GM18907 (cell line): Measurements from ENCODE around the gene EML6.

Experiments
- ATAC-seq: cut with Tn5 transposase; IDR thresholded peaks from one replicate; pipeline ENCODE4 v1.9.1; 2021; ENCODE audit warnings: mild to moderate bottlenecking, moderate library complexity; ENCODE audit not compliant: unreplicated experiment

Gene EML6

DNA sequence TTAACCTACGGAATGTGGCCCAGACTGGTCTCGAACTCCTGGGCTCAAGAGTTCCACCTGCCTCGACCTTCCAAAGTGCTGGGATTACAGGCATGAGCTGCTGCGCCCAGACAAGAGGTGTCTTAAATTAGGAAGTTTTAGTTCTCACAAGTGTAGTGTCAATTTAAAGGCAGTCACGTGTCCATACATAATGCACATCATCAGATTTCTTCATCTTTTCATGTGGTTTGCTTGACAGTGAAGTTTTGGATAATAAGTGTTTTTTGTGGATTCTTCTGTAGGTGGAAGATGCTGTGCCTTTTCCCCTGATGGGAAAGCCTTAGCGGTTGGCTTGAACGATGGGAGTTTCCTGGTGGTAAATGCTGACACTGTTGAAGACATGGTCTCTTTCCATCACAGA is 179.3 kb downstream of the EML6 start:
- no peak for ATAC-seq

DNA sequence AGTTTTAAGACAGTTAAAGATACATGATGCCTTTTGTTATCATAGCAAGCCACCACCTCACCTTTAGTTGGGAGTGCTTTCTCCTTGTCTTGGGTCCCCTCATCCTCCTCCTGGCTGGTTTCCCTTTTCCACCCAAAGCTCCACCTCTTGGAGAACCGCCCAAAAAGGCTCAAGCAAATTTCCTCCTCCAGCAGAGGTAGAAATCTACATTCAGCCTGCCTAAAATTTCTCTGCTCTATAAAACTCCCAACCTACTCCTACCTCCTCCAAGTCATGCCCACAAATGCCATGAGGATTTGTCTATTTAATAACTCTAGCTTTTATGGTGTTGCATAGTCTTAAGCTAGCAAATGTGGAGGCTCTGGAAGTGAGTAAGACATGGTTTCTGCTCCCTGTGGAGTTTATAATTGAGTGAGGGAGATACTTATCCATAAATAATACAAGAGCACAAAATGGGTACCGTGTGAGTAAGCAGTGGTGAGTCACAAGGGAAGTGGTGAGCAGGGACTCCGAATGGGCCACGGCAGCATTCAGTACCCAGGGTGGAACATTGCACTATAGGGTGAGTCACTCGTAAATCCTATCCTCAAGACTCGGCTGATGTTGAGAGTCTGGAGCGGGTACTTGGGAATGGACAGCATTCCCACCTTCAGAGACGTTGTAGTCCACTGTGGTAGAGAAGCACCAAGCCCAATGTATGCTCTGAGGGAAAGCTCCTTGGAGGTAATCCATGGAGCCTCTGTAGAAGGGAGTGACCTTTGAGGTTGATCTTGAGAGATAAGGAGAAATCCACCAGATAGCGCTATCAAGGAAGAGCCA is 180.5 kb downstream of the EML6 start:
- no peak for ATAC-seq

DNA sequence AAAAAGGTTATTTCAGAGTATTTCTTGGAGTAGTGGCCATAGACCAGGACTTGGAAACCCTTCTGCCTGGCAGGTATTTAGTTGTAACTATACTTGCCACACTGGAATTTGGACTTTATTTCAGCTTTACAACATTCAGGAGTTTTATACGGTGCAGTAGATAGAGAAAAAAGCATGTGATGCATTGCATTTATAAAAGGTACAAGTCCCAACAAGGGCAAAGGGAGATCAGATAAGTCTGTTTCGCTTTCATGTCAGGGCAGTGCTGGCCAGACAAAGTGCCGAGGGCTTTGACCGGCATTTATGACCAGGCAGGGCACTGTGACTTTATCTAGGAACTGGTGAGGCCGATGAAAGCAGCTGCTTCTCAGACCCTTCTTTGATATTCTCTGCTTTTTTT is 181.4 kb downstream of the EML6 start:
- no peak for ATAC-seq

DNA sequence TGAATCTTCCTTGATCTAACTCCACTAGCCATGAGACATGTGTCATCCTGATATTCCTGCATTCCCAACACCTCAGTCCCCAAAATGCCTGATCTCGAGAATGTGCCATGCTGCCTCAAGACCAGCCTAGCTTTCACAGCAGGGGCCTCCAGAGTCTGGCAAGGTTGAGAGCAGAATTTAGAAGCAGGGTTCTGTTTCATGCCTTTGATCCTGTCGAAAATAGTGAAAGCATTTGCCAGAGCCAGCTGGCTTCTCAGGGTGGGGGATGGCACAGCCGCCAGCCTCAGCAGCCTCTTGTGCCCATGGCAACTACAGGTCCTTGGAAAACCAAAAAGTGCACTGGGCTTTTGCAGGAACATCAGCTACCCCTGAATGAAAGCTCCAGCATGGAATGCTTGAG is 183.3 kb downstream of the EML6 start:
- ATAC-seq: no peak

DNA sequence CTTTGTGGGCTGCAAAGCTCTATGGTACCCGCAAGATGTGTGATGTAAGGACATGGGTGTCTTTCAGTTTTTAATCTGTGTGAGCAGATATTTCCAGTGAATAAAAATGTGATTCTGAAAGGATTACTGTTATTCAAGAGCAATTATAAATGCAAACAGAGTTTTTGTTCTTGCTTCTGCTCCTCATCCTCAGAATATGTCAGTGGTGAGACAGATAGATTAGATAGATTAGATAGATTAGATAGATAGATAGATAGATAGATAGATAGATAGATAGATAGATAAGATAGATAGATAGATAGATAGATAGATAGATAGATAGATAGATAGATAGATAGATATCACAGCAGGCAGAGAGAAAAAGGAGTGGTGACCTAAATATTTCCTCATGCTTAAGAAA is 184.2 kb downstream of the EML6 start:
- no peak for ATAC-seq

DNA sequence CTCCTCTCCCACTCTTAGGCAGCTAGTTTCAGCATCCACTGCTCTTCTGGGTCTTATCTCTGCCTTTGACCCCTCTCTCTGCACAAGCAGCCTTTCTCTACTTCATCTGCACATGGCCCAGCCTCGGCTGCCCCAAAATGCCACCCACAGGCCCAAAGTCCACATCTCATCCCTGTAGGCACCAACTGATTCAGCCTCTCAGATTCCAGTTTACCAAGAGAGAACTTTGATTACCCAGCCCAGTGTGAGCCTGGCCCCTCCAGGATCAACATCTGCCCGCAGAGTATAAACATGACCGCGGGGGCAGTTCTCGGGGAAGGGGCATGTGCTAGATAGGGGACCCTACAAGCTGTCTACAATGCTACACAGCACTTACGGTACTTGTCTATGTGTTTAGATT is 185.1 kb downstream of the EML6 start:
- ATAC-seq: no peak

DNA sequence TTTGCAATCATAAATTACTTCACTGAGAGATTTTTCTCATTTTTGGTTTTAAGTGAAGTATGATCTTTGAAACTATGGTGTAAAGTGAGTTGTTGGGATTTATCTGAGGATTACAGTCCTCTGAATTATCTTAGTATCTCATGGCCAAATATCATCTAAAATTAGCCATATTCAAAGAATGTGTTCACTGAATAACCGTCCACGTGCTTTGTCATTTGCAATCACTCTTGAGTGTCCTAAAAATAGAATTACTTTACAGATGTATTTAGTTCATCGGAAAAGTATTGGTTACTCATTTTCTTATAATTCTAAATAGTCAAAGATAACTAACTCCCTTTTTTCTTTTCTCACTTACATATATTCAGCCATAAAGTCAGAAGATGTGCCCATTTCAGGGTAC is 185.5 kb downstream of the EML6 start:
- no peak for ATAC-seq

DNA sequence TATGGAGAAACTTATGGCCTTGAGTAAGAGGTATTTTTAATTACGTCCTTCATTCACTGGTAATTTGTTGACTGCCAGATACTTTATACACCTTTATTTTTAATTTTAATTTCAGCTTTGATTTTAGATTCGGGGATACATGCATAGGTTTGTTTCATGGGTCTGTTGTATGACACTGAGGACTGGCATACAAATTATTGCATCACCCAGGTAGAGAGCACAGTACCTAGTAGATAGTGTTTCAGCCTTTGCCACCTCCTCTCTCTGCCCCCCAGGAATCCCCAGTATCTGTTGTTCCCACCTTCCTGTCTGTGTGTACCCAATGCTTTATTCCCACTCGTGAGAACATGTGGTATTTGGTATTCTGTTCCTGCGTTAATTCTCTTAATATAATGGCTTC is 188.8 kb downstream of the EML6 start:
- ATAC-seq: no peak

DNA sequence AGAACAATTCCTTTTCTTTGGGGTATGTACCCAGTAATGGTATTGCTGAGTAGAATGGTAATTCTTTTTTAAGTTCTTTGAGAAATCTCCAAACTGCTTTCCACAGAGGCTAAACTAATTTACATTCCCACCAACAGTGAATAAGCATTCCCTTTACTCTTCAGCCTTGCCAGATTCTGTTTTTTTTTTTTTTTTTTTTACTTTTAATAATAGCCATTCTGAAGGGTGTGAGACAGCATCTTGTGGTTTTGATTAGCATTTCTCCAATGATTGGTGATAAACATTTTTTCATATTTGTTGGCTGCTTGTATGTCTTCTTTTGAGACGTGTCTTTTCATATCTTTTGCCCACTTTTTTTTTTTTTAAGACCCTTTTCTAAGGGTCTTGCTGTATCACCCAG is 189.4 kb downstream of the EML6 start:
- ATAC-seq: no peak

DNA sequence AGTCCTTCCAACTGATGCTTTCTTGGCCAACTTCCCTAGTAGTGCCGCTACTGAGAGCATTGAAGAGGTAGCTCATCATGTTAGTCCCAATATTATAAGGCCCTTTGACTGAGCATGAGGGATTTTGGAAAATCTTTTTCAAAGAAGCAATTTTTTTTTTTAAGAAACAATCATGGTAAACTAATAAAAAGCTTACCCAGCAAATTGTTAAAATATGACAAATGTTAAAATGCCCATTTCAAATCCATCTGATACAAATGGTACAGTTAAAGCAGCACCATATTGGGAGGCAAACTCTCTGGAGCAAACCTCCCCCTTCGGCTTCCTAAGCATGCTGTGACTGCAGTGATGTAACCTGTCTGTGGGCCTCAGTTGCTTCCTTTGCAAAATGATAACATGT is 191.2 kb downstream of the EML6 start:
- ATAC-seq: no peak

DNA sequence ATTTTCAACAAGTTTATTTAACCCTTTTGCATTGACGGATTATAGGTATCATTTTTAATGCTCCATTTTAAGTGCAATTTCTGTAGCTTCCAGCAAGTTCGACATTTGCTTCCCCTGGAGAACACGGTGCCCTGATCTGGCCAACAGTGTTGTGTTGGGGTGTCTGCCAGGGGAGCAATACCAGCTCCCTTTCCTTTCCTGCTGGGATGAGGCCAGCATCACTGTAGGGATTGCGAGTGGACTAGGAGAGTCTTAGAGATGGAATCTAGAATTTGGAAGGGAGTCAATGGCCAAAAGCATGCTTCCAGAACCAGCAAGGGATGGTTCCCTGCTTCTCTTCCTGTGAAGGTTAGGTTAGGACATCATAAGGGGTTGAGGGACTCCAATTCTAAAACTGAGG is 191.6 kb downstream of the EML6 start:
- no peak for ATAC-seq

DNA sequence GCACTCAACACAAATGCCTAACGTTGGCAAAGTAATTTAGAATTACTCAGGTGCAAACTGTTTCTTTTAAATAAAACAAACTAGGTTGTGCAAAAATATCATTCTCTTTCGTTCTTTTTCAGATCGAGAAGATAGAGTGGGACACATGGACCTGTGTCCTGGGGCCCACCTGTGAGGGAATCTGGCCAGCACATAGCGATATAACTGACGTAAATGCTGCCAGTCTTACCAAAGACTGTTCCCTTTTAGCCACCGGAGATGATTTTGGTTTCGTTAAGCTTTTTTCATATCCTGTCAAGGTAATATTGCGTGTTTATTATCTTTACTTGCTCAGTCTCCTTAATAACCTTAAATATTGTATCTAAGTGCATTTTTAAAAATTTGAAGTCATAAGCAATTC is 193.2 kb downstream of the EML6 start:
- ATAC-seq: no peak

DNA sequence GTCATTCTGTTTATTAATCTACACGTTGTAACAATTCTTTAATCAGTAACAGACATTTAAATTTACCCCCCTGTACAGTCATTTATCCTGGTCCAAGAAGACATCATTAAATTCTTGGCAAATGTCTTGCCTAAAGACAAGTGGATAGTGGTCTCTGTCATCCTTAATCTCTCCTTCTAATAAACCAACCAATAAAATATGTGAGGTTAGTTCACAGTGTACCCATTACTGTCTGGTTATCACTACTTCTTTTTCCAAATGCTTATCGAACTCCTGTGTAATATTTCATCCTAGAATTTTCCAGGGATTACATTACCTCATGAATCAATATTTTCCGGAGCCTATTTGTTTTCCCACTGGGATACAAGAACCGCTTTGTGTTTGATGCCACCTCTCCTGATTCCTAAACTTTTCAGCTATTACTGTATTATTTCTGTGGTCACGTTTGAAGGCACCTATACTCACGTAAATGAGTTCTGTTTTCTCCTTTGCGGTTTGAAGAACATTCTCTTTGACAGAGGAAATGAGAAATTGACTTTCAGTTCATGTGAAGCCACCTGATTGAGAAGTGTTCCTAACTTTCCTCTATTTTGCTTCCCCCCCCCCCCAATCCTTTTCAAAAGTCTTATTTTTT is 195.3 kb downstream of the EML6 start:
- ATAC-seq: no peak

DNA sequence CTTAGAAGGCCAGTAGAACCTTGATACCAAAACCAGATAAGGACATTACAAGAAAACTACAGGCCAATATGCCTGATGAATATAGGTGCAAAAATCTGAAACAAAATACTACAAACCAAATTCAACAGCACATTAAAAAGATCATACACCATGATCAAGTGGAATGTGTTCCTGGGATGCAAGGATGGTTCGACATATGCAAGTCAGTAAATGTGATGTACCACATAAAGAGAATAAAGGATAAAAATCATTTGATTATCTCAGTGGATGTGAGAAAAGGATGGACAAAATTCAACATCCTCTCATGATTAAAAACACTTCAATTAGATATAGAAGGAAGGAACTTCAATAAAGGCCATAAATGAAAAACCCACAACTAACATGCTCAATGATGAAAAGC is 197.2 kb downstream of the EML6 start:
- ATAC-seq: no peak

DNA sequence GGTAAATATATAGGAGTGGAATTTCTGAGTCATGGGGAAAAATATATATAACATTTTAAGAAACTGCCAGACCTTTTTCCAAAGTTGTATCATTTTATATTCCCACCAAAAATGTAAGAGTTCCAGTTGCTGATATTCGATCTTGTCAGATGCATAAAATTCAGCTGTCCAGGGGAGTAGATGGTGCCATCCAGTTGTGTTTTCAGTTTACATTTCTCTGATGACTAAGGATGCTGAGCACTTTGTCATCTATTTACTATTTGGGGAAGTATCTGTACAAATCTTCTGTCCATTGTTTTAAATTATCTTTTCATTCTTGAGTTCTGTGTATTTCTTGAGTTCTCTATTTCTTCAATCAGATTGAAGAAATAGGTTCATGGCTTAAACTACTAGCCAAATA is 200.7 kb downstream of the EML6 start:
- ATAC-seq: no peak

DNA sequence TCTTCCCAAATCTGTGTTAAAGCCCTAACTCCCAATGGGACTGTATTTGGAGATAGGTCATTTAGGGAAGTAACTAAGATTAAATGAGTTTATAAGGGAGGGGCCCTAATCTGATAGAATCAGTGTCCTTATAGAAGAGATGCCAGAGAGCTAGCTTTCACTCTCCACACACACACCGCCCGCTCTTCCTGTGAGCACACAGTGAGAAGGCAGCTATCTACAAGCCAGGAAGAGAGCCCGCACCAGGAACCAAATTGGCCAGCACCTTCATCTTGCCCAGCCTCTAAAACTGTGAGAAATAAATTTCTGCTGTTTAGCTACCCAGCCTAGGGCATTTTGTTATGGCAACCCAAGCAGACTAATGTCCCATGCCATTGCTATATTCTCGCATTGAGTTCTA is 201.6 kb downstream of the EML6 start:
- ATAC-seq: no peak

DNA sequence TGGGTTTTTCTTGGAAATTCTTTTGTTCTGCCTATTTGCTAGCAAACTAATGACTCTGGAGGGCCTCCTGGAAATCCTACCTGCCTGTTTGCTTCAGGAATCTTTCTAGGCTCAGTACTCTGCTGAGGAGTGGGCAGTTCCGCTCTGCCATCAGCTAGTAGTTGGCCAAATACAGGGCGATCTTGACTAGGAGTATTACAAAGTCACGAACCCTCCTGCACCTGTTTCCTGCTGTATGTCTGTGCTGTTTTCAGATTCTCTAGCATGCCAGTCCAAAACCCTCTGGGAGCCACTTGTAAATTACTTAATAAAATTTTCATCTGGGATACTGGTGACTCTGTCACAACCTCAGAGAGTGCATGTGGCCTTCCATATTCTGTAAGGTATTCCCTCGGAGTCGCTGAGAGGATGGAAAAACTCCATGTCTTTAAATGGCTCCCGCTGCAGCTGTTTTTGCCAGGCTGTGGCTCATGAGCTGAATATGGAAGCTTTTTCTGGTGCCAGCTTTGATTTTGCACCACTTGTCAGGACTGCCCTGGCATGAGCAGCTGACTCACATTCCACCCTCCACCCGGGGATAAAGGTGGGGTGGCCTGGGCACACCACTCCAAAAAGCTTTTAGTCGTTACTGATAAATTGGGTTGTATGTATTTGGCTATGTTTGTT is 203.8 kb downstream of the EML6 start:
- no peak for ATAC-seq

DNA sequence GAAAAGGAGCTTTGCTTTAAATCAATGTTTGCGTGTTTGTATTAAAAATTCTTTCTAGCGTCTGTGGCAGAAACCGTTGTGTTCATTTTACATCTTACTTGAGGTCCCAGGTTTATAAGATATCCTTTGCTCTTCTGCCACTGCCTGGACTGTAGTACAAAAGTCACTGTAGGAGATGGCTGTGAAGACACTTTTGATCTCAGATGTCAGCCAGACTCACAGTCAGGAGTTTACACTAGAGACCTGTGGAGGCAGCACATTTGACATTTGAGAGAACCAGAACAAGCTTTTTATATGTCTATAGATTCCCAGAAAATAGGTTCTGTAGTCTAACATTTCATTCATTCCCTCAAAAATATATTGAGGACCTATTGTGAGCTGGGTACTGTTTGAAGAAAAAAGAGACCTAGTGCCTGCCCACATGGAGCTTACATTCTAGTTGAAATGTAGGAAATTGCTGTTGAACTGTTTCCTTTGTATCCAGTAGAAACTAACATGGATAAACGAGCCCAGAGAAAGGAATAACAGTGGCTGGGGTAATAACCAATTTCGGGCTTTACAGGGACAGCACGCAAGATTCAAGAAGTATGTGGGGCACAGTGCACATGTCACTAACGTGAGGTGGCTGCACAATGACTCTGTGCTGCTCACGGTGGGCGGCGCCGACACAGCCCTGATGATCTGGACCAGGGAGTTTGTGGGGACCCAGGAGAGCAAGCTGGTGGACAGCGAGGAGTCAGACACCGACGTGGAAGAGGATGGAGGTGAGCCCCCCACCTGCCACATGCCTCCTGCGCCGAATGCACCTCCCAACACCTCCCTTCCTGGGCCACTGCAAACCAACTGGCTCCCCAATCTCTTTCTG is 204.5 kb downstream of the EML6 start:
- ATAC-seq: no peak

DNA sequence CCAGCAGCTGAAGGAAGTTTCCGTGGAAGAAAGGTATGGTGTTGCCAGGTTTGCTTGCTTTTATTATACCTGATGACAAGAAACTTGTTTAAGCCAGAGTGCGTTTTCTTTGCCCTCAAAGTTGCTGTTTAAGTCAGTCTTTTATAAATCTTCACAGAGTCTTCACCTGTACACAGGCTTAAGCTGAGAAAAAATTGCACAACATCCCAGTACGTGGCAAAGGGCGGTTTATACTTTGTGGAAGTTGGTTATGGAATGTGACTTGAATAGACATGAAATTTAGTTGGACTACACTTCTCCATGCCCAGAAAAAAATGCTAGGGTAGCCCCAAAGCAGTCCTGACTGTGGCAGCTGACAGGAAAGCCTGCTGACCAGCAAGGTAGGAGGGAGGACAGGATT is 205.3 kb downstream of the EML6 start:
- ATAC-seq: no peak

DNA sequence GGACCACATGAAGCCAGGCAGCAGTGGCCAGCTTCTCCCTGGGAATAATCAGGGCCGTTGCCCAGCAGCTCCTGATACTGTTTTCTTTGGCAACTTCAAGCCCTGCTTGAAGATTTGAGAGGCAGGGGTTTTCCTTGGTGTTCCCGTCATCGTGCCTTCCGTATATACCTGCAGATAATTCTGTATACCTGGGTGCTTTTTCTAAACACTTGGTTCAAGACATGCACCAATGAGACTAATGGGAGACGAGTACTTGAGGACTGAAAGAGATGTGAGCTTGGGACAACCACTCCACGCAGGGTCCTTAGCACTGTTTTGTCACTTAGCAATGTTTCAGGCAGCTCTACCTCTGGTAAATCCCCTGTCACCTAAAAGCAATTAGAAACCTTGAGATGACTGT is 208.0 kb downstream of the EML6 start:
- ATAC-seq: no peak

DNA sequence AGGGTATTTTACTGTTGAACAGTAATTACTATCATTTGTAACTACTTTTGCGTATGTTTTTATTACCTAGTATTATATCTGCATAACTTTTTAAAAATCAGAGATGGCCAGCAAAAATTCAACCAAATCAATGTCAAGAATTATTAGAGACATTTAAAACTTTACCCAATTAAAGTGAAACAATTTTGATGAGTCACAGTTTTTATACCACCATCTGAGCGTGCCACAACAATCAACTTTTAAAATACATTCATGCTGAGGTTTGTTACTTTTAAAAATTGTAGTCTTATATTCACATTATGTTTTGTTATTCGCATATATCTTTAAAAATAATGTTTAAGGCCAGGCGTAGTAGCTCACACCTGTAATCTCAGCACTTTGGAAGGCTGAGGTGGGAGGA is 211.9 kb downstream of the EML6 start:
- ATAC-seq: no peak
